Effector memory CD8-positive, alpha-beta T cell (primary cell): ENCODE results near the gene KLK12.
"Not testable (repeated sequence)": the region's sequence is repeated elsewhere in the genome, so short reads cannot be mapped to it uniquely, and the experiment has no call there.

ENCODE experiments used
- ATAC-seq: fragments of 150-1000 bp; cut with Tn5 transposase; replicated peaks from 2 replicates; pipeline ENCODE4 v1.10.0; 2021; ENCODE audit warnings: mild to moderate bottlenecking, moderate library complexity
- DNase-seq, 3 experiments: peaks; one replicate each; pipeline ENCODE4 v3.0.0; 2021
- H3K27ac Mint-ChIP-seq, 2 donors: one replicate each; pipeline ENCODE4 v1.8.0; 2022; ENCODE audit warnings: mild to moderate bottlenecking in 2 of 2, mixed read lengths in 2 of 2, moderate library complexity in 2 of 2
- H3K27me3 Mint-ChIP-seq, 2 donors: one replicate each; pipeline ENCODE4 v1.8.0; 2022; ENCODE audit warnings: mixed read lengths in 2 of 2
- H3K36me3 Mint-ChIP-seq: one replicate; pipeline ENCODE4 v1.8.0; 2022; ENCODE audit warnings: mild to moderate bottlenecking, moderate library complexity, mixed read lengths; ENCODE audit not compliant: insufficient read depth
- H3K4me1 Mint-ChIP-seq, 2 donors: one replicate each; pipeline ENCODE4 v1.8.0; 2022; ENCODE audit warnings: low read depth in 2 of 2, mixed read lengths in 2 of 2
- H3K4me3 Mint-ChIP-seq, 2 donors: one replicate each; pipeline ENCODE4 v1.8.0; 2022; ENCODE audit warnings: mild to moderate bottlenecking in 2 of 2, mixed read lengths in 2 of 2, moderate library complexity in 2 of 2
- H3K9me3 Mint-ChIP-seq, 2 donors: one replicate each; pipeline ENCODE4 v1.8.0; 2022; ENCODE audit warnings: mixed read lengths in 2 of 2

KLK12 gene

GRCh38 chr19:51002542-51003311 is 32.1 kb downstream of the KLK12 start:
- Mint-ChIP-seq H3K27me3 (peaks cover 69 to 86% of the 10 kb centered on the region in 2 donors), H3K4me3 (no peak overlapping the region), H3K36me3 (no peaks in the 10 kb centered on the region), H3K4me1 (peaks cover 0 to 5% of the 10 kb centered on the region in 2 donors), H3K27ac (no peak overlapping the region), H3K9me3 (no peaks in the 10 kb centered on the region)
- ATAC-seq (no peak), DNase-seq (no peak)

GRCh38 chr19:51002089-51002532 is 32.7 kb downstream of the KLK12 start:
- Mint-ChIP-seq H3K27me3 (peaks cover 64 to 86% of the 10 kb centered on the region in 2 donors), H3K27ac (no peak overlapping the region), H3K4me3 (no peak overlapping the region), H3K36me3 (no peaks in the 10 kb centered on the region), H3K4me1 (peaks cover 0 to 5% of the 10 kb centered on the region in 2 donors), H3K9me3 (no peaks in the 10 kb centered on the region)
- ATAC-seq (no peak), DNase-seq (no peak)

DNA sequence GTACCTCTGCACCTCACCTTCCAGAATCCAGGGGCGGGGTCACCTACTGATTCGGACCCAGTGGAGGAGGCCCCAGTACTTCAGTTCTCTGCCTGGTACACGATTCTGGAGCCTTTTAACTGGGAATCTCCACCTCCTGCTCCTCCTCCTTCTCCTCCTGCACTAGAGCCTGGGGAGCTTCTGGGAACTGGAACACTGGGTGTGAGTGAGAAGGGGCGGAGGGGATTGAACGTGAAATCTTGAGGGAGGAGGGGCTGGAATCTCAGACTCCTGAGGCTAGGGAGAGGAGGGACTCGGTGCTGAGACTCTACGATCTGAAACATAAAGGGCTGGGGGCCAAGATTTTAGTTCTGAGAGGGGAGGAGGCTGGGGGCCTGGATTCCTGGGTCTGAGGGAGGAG is 33.3 kb downstream of the KLK12 start, which contains the start of gene KLK8:
Gene KLK8, minus strand, starts transcription at position 90 of the 400 bp plus-strand sequence. CDS start 437 bp downstream, outside the sequence.
- Mint-ChIP-seq H3K4me3 (no peak within 1 kb of the TSS), H3K27ac (no peak within 1 kb of the TSS), H3K27me3 (peaks cover 66 to 86% of the 10 kb centered on the region in 2 donors)

DNA sequence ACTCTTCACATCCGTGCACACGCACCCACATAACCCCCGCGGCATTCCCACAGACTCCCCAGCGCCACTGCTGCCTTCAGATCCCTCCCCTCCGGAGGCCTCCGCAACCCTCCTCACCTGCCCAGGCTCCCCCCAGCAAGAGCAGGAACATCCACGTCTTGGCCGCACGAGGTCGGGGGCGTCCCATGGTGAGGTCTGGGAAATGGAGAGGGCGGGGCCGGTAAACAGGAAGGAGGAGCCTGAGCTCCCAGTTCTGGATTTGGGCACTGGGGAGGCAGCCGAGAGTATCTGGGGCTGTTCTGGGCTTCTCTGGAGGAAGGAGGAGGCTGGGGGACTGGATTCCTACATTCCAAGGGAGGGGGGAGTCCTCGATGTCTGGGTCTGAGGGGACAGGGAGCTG is 33.8 kb downstream of the KLK12 start:
- Mint-ChIP-seq H3K4me1 (peaks cover 0 to 5% of the 10 kb centered on the region in 2 donors), H3K27me3 (peaks cover 66 to 85% of the 10 kb centered on the region in 2 donors), H3K9me3 (no peaks in the 10 kb centered on the region), H3K36me3 (no peaks in the 10 kb centered on the region), H3K4me3 (no peak overlapping the region), H3K27ac (no peak overlapping the region)
- ATAC-seq, result no peak
- no peak for DNase-seq

More for the DNA sequence above, 33.3 kb downstream of the KLK12 start, which contains the start of gene KLK8:
- ATAC-seq, result no peak
- Mint-ChIP-seq H3K9me3 (no peaks in the 10 kb centered on the region), H3K4me1 (peaks cover 0 to 5% of the 10 kb centered on the region in 2 donors), H3K36me3 (no peaks in the 10 kb centered on the region)
- DNase-seq, result no peak

GRCh38 chr19:51000426-51000825 is 34.4 kb downstream of the KLK12 start:
- H3K27me3 Mint-ChIP-seq, result peaks cover 66 to 82% of the 10 kb centered on the region in 2 donors
- H3K4me1 Mint-ChIP-seq, result peaks cover 0 to 5% of the 10 kb centered on the region in 2 donors
- H3K27ac Mint-ChIP-seq, result no peak overlapping the region
- ATAC-seq, result no peak
- H3K9me3 Mint-ChIP-seq, result no peaks in the 10 kb centered on the region
- no peak for DNase-seq
- no peak overlapping the region for H3K4me3 Mint-ChIP-seq
- H3K36me3 Mint-ChIP-seq, result no peaks in the 10 kb centered on the region

DNA sequence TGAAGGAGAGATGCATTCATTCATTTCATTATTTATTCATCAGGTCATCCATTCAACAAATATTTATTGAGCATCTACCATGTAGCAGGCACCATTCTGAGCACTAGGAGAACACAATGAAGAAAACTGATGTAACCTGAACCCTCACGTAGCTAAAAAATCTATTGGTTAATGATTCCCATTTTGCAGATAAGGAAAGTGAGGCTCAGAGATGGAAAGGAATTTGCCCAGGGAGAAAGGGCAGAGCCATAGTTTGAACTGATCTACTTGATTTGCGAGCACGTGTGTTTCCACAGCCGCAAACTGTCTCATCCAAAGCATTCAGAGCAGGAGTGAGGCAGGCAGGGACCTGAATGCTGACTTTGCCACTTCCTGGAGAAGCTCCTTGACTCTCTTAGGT is 36.1 kb downstream of the KLK12 start:
- Mint-ChIP-seq H3K9me3 (no peaks in the 10 kb centered on the region), H3K27me3 (peaks cover 54 to 77% of the 10 kb centered on the region in 2 donors), H3K36me3 (no peaks in the 10 kb centered on the region), H3K4me1 (peaks cover 0 to 5% of the 10 kb centered on the region in 2 donors), H3K4me3 (no peak overlapping the region), H3K27ac (no peak overlapping the region)
- ATAC-seq (no peak), DNase-seq (no peak)

- H3K36me3 Mint-ChIP-seq, result no peaks in the 10 kb centered on the region
- ATAC-seq, result no peak
- peaks cover 49 to 70% of the 10 kb centered on the region in 2 donors for H3K27me3 Mint-ChIP-seq
- no peaks in the 10 kb centered on the region for H3K9me3 Mint-ChIP-seq
- no peak for DNase-seq
- no peak overlapping the region for H3K27ac Mint-ChIP-seq
- no peak overlapping the region for H3K4me3 Mint-ChIP-seq
- peaks cover 0 to 5% of the 10 kb centered on the region in 2 donors for H3K4me1 Mint-ChIP-seq
These were observed 36.7 kb downstream of the KLK12 start for GRCh38 chr19:50998061-50998460.

DNA sequence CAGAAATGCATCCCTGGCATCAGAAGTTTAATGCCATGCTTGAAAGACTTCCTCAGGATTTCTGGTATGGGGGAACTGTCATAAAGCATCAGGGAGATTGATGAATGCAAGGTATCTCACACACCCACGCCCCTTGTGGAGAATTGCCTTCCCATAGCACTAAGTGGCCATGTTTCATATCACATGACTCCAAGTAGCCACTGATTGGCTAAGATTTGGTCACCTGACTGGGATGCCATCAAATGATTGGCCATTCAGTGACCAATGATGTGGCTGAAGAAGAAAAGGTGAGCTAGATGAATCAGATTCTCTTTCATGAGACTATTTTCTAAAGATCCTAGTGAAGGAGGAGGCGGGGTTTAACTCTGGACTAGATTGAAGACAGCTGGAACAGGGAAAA is 40.7 kb downstream of the KLK12 start:
- Mint-ChIP-seq H3K9me3 (no peaks in the 10 kb centered on the region), H3K4me1 (no peaks in the 10 kb centered on the region), H3K4me3 (no peak overlapping the region), H3K27ac (no peak overlapping the region), H3K27me3 (peaks cover 36 to 50% of the 10 kb centered on the region in 2 donors), H3K36me3 (no peaks in the 10 kb centered on the region)
- ATAC-seq (no peak), DNase-seq (no peak)

DNA sequence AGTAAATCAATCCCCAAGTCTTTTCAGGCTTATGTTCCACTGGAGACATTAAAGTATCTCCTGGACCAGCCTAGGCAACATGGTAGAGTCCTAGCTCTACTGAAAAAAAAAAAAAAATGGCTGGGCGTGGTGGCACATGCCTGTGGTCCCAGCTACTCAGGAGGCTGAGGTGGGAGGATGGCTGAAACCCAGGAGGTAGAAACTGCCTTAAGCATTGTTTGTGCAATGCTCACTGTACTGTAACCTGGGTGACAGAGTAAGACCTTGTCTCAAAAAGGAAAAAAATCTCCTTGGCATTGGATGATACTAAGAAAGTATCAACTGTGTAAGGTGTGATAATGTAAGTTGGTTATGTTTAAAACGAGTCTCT is 42.2 kb downstream of the KLK12 start:
- no peak for ATAC-seq
- no peaks in the 10 kb centered on the region for H3K9me3 Mint-ChIP-seq
- no peak overlapping the region for H3K27ac Mint-ChIP-seq
- DNase-seq, result no peak
- no peak overlapping the region for H3K4me3 Mint-ChIP-seq
- H3K27me3 Mint-ChIP-seq, result peaks cover 36 to 50% of the 10 kb centered on the region in 2 donors
- no peaks in the 10 kb centered on the region for H3K36me3 Mint-ChIP-seq
- H3K4me1 Mint-ChIP-seq, result no peaks in the 10 kb centered on the region

GRCh38 chr19:50984416-50984815 is 50.4 kb downstream of the KLK12 start:
- H3K4me1 Mint-ChIP-seq, H3K27ac Mint-ChIP-seq, ATAC-seq, H3K9me3 Mint-ChIP-seq, H3K4me3 Mint-ChIP-seq, H3K36me3 Mint-ChIP-seq, DNase-seq: not testable (repeated sequence)
- peaks cover 67 to 82% of the 10 kb centered on the region in 2 donors for H3K27me3 Mint-ChIP-seq

DNA sequence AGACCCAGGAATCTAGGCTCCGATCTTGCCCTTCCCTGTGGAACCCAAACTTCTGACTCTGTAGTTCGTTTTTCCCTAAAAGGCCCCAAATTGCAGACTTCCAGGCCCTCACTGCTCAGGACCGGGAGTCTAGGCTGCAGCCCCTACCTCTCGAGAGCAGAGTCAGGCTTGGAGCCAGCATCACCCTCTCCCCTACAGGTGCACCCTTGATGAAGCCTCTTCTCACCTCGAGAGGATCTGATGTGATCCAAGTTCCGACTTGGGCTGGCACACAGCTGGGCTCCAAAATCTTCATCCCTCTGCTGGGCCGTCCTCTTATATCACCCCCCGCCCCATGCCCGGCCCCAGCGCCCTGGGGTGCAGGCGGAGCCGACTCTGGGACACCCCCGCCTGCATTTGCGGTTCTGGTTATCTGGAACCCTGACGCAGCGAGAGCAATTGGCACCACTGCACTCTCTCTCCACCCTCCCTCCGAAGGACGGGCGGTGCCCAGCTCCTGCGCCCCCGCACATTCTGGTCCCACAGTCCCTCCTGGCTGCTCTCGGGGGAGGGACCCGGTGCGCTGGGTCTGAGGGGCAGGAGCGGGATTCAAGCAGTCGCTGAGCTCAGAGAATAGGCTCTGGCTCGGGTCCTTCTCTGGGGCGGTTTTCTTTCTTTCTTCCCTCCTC is 51.0 kb downstream of the KLK12 start, which contains the start of gene KLK7:
Gene KLK7, minus strand, starts transcription at position 293 of the 668 bp plus-strand sequence. CDS start 1,518 bp downstream, outside the sequence.
- Mint-ChIP-seq H3K27ac (no peak within 1 kb of the TSS), H3K27me3 (peaks cover 66 to 82% of the 10 kb centered on the region in 2 donors), H3K4me1 (no peaks in the 10 kb centered on the region), H3K36me3 (no peaks in the 10 kb centered on the region), H3K4me3 (no peak within 1 kb of the TSS), H3K9me3 (peaks cover 0 to 2% of the 10 kb centered on the region in 2 donors)
- no peak for ATAC-seq
- DNase-seq, result no peak

DNA sequence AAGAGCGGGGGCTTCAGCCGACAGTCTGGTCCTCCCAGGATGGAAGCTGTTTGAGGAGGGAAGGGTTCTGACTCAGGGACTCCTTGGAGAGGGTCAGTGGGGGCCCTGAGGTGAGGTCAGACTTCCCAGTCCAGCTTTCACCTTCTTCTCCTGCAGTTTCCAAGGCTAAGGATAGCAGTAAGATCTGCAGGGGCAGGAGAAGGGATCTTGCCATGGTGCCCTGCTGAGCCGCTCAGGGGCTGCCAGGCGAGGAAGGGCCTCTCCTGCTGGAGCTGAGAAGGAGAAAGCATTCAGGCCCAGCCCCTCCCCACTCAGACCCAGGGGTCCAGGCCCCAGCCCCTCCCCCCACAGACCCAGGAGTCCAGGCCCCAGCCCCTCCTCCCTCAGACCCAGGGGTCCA is 52.6 kb downstream of the KLK12 start:
- H3K4me1 Mint-ChIP-seq, result no peaks in the 10 kb centered on the region
- no peaks in the 10 kb centered on the region for H3K36me3 Mint-ChIP-seq
- H3K27me3 Mint-ChIP-seq, result peaks cover 67 to 82% of the 10 kb centered on the region in 2 donors

DNA sequence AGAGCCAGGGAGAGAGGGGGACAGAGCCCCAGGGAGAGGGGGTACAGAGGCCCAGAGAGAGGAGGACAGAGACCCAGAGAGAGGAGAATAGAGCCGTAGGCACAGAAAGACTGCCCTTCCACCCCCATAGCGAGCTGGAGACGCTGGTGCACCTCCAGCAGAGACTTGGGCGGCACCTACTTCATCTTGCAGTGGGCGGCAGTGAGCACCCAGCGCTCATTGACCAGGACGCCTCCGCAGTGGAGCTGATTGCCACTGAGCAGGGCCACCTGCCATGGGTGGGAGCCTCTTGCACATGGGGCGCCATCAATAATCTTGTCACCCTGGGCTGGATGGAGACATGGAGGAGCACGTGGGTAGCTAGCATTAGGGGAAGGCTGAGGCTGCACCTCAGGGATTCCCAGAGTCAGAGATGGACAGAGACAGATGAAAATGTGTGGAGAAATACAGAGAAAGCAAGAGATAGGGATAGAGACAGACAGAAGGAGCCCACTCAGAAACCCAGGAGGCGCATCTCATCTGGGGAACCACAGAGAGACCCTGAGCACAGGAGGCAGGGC is 53.1 kb downstream of the KLK12 start:
- no peaks in the 10 kb centered on the region for H3K4me1 Mint-ChIP-seq
- ATAC-seq (no peak), DNase-seq (no peak)
- no peaks in the 10 kb centered on the region for H3K36me3 Mint-ChIP-seq
- no peak overlapping the region for H3K27ac Mint-ChIP-seq
- H3K27me3 Mint-ChIP-seq, result peaks cover 70 to 85% of the 10 kb centered on the region in 2 donors
- H3K4me3 Mint-ChIP-seq, result no peak overlapping the region
- H3K9me3 Mint-ChIP-seq, result peaks cover 0 to 2% of the 10 kb centered on the region in 2 donors

More for the DNA sequence above, 52.6 kb downstream of the KLK12 start:
- H3K27ac Mint-ChIP-seq, result no peak overlapping the region
- DNase-seq (no peak), ATAC-seq (no peak)
- no peak overlapping the region for H3K4me3 Mint-ChIP-seq
- H3K9me3 Mint-ChIP-seq, result peaks cover 0 to 2% of the 10 kb centered on the region in 2 donors
